A673 (cell line): ENCODE measurements around the gene KRTAP5-7.

Experiments
- CTCF ChIP-seq: fragments of 300-800, 200-600 bp; sonication (generic); conservative IDR thresholded peaks from 2 replicates; pipeline ENCODE4 v1.5.1; 2017; ENCODE audit warnings: low read depth, mild to moderate bottlenecking, antibody characterized with exemption, low read length, moderate library complexity, mixed read lengths
- EZH2 ChIP-seq: fragments of 200-600 bp; sonication (generic); IDR thresholded peaks from 2 replicates; pipeline ENCODE4 v1.6.1; 2017; ENCODE audit warnings: borderline replicate concordance, low read depth, mild to moderate bottlenecking, mixed read lengths, antibody characterized with exemption, low read length; ENCODE audit not compliant: poor library complexity, severe bottlenecking

- TF ChIP-seq CTCF (no peak), EZH2 (no peak)
Measured at GRCh38 chr11:71545405-71545966, 18.4 kb downstream of the KRTAP5-7 start.
